K562 (cell line): Measurements from ENCODE around the gene GABBR1. TPM values are rescaled to one million over a fixed set of nuclear protein-coding genes. Genes with fewer than 3 reads are reported as not detected.

Experiments used
- ATAC-seq: fragments of 200-7000 bp; cut with Tn5 transposase; 3 replicates; pipeline ENCODE4 v1.9.1; 2020; ENCODE audit warnings: moderate library complexity
- BruUV-seq: library from RNA; stranded (reverse); fragments of 400-500 nt; replicated peaks from 2 replicates; lab custom pipeline; 2021; lab: Mats Ljungman, UMichigan
- CTCF ChIA-PET: fragments of 300-600 bp; formaldehyde crosslinking; extraction: SDS; loops from one replicate; lab custom pipeline; 2021; ENCODE audit warnings: low intra/inter-chr PET ratio; lab: Yijun Ruan, JAX
- POLR2A ChIA-PET: fragments of 300-600, 350-650 bp; sonication (Branson Sonifier 250); formaldehyde crosslinking; extraction: SDS; loops from one replicate; lab custom pipeline; 2021; ENCODE audit warnings: antibody characterized with exemption, inconsistent platforms; lab: Yijun Ruan, JAX
- DNase-seq, 4 experiments: peaks; one replicate each; pipeline versions ENCODE4 v3.0.0 to v3.0.0-alpha.2; 2011 to 2018; ENCODE audit warnings: low spot score in 3 of 4, mixed read lengths in 3 of 4; ENCODE audit errors: extremely low read depth in 1 of 4
- FAIRE-seq: peaks from 2 replicates; lab custom pipeline; 2011; peaks lifted over from hg19 to GRCh38; lab: Jason Lieb, UNC
- H2AFZ ChIP-seq: 2 replicates; pipeline ENCODE4 v1.6.0; 2011; ENCODE audit warnings: low read depth, low read length, control low read depth, inconsistent platforms
- H3K27ac ChIP-seq: fragments of 200-600 bp; 3 replicates; pipeline ENCODE4 v1.8.0; 2011; ENCODE audit warnings: low read depth, mild to moderate bottlenecking, control low read depth, inconsistent platforms, low read length, moderate library complexity, mixed read lengths; ENCODE audit errors: extremely low read depth
- H3K27me3 ChIP-seq, 2 experiments: fragments of 300-600 bp in 1 of 2; 2 replicates in 1 of 2; 3 replicates in 1 of 2; pipeline versions ENCODE4 v1.6.0 to v1.8.0; 2011; ENCODE audit warnings: inconsistent platforms in 2 of 2, low read length in 2 of 2, mild to moderate bottlenecking in 1 of 2, mixed read lengths in 1 of 2, moderate library complexity in 1 of 2; ENCODE audit not compliant: control insufficient read depth in 2 of 2, insufficient read depth in 2 of 2
- H3K36me3 ChIP-seq: fragments of 300-600 bp; 3 replicates; pipeline ENCODE4 v1.8.0; 2011; ENCODE audit warnings: mild to moderate bottlenecking, low read length, inconsistent platforms; ENCODE audit not compliant: control insufficient read depth, insufficient read depth
- H3K4me1 ChIP-seq, 2 experiments: fragments of 200-600 bp in 1 of 2; replicated peaks in 1 of 2; 2 replicates in 1 of 2; 3 replicates in 1 of 2; pipeline versions ENCODE4 v1.5.1 to v1.8.0; 2011; ENCODE audit warnings: inconsistent platforms in 2 of 2, low read length in 2 of 2, mild to moderate bottlenecking in 1 of 2, mixed read lengths in 1 of 2, moderate library complexity in 1 of 2; ENCODE audit not compliant: control insufficient read depth in 2 of 2, insufficient read depth in 2 of 2
- H3K4me2 ChIP-seq: 2 replicates; pipeline ENCODE4 v1.6.1; 2011; ENCODE audit warnings: low read length, control low read depth, inconsistent platforms, mixed read lengths; ENCODE audit not compliant: insufficient read depth
- H3K4me3 ChIP-seq: fragments of 200-600 bp; sonication (generic), shearing (Covaris generic); 2 replicates; pipeline ENCODE4 v1.5.1; 2016; ENCODE audit warnings: control low read depth, inconsistent platforms
- H3K79me2 ChIP-seq: fragments of 200-600 bp; 3 replicates; pipeline ENCODE4 v1.8.0; 2011; ENCODE audit warnings: low read length, inconsistent platforms; ENCODE audit not compliant: control insufficient read depth, insufficient read depth
- H3K9ac ChIP-seq, 2 experiments: 2 replicates each; pipeline versions ENCODE4 v1.6.0 to v1.6.1; 2011; ENCODE audit warnings: low read depth in 2 of 2, low read length in 2 of 2, control low read depth in 1 of 2, inconsistent platforms in 1 of 2, mild to moderate bottlenecking in 1 of 2, mixed read lengths in 1 of 2; ENCODE audit not compliant: insufficient read depth in 1 of 2
- H3K9me1 ChIP-seq: one replicate; pipeline ENCODE4 v1.6.0; 2011; ENCODE audit warnings: inconsistent platforms, mild to moderate bottlenecking, low read length, moderate library complexity; ENCODE audit not compliant: control insufficient read depth, insufficient read depth
- H3K9me3 ChIP-seq: replicated peaks from 2 replicates; pipeline ENCODE4 v1.5.1; 2011; ENCODE audit warnings: low read depth, low read length, inconsistent platforms; ENCODE audit not compliant: control insufficient read depth, insufficient read depth
- H4K20me1 ChIP-seq: replicated peaks from 2 replicates; pipeline ENCODE4 v1.6.1; 2011; ENCODE audit warnings: low read length, inconsistent platforms, mixed read lengths; ENCODE audit not compliant: control insufficient read depth, insufficient read depth
- CHD7 ChIP-seq: fragments of 200-600 bp; sonication (generic); IDR thresholded peaks from one replicate; pipeline ENCODE4 v1.6.1; 2012; ENCODE audit warnings: mild to moderate bottlenecking, low read depth, low read length, inconsistent platforms
- ETS2 ChIP-seq: IDR thresholded peaks from 2 replicates; pipeline ENCODE4 v1.6.1; 2016; ENCODE audit warnings: borderline replicate concordance, missing genetic modification characterization, mild to moderate bottlenecking, moderate library complexity, missing compliant biosample characterization; ENCODE audit not compliant: poor library complexity, severe bottlenecking
- HINFP ChIP-seq: fragments of 450-650 bp; conservative IDR thresholded peaks from 2 replicates; pipeline ENCODE4 v1.6.1; 2016; ENCODE audit warnings: missing genetic modification characterization, low read depth, mild to moderate bottlenecking, control low read depth, missing compliant biosample characterization
- KAT7 ChIP-seq: sonication (generic); formaldehyde crosslinking; IDR thresholded peaks from 2 replicates; pipeline ENCODE4 v1.8.0; 2022; ENCODE audit warnings: missing genetic modification reagents, mild to moderate bottlenecking, borderline replicate concordance
- PRMT5 ChIP-seq: sonication (generic); formaldehyde crosslinking; IDR thresholded peaks from 2 replicates; pipeline ENCODE4 v1.5.0; 2020; ENCODE audit warnings: missing genetic modification reagents
- SMAD3 ChIP-seq: fragments of 450-650 bp; formaldehyde crosslinking; conservative IDR thresholded peaks from 2 replicates; pipeline ENCODE4 v1.4.0; 2020; ENCODE audit warnings: mild to moderate bottlenecking
- SMARCA5 ChIP-seq: fragments of 450-650 bp; IDR thresholded peaks from 2 replicates; pipeline ENCODE4 v1.6.1; 2016
- ZNF282 ChIP-seq: sonication (generic); formaldehyde crosslinking; IDR thresholded peaks from 2 replicates; pipeline ENCODE4 v1.8.1; 2023; ENCODE audit warnings: missing genetic modification reagents
- WGBS: fragments of 100-300 bp; shearing (Covaris generic); methylation state at CpG from one replicate; pipeline ENCODE4 v1.1.6; 2016; ENCODE audit warnings: low coverage, mixed read lengths; ENCODE audit not compliant: insufficient coverage; ENCODE audit errors: missing lambda C conversion rate; 5-methylcytosine and 5-hydroxymethylcytosine counted together
- in situ Hi-C: fragments of 300-500 bp; cut with MboI; formaldehyde crosslinking; loops from 4 replicates; pipeline ENCODE4 v1.15.0; 2018; ENCODE audit warnings: inconsistent platforms, mixed read lengths
- intact Hi-C: fragments of 100-400 bp; cut with micrococcal nuclease; formaldehyde crosslinking; loops from 2 replicates; pipeline ENCODE4 v1.14.2; 2022
- polyA plus RNA-seq, 8 experiments: library from polyadenylated mRNA; depleted of rRNA in 4 of 8; stranded (reverse) in 5 of 8; unstranded in 3 of 8; fragments of >200 nt; fragmentation: Nextera tagmentation in 2 of 8; fragmentation: Illumina TruSeq in 1 of 8; extraction: Ambion mirVana in 2 of 8; extraction: Trizol in 1 of 8; gene quantifications; 2 replicates each; pipeline versions ENCODE4 v1.2.1 to v1.2.3, GENCODE V29; 2011 to 2014; ENCODE audit warnings: inconsistent platforms in 1 of 8, missing spikeins in 1 of 8
- total RNA-seq, 7 experiments: library from RNA; depleted of rRNA in 6 of 7; stranded (reverse); fragments of >200 nt in 6 of 7; fragmentation: Illumina TruSeq in 2 of 7; extraction: Trizol in 2 of 7; gene quantifications; 2 replicates each; pipeline versions ENCODE4 v1.2.1 to v1.2.3, GENCODE V29; 2011 to 2021; ENCODE audit warnings: low replicate concordance in 1 of 7

GABBR1 gene
- total and polyA plus RNA-seq, 9 of the 15 experiments (the other 6 are each of a cell fraction or from before 2014, with no cell fraction given), result 2.2 to 48.3 (median 20.8) TPM

- ATAC-seq, result no peak
- no peaks in the 10 kb centered on the region for H4K20me1 ChIP-seq
- no peaks in the 10 kb centered on the region; a peak in 1 of 5 replicates for H3K4me1 ChIP-seq
- POLR2A ChIA-PET, result interaction anchor here (0.6 to 1.7 kb wide), 6 partner anchors 9 to 616 kb away, joined by 3 to 4 read pairs (median 4); partner anchors contain the start of gene TRIM26
- H3K36me3 ChIP-seq, result peaks cover 12% of the 10 kb centered on the region; the same call in 2 of the 3 replicates
- intact Hi-C loops (no loop called here), in situ Hi-C loops (loop anchor here (25.0 kb wide), 1 partner anchor 760 kb away; no protein-coding TSS in a partner anchor)
- FAIRE-seq, result no peak
- CTCF ChIA-PET, result no interaction called here
- H3K27ac ChIP-seq, result no peak overlapping the region
- DNase-seq, result no peak
- no peaks in the 10 kb centered on the region for H3K79me2 ChIP-seq
- H3K4me2 ChIP-seq, result no peak overlapping the region
- H3K9ac ChIP-seq, result no peak overlapping the region
- 0 out of 5 replicates have a peak, but pooled peaks cover 3 to 7% of the 10 kb centered on the region in 2 experiments for H3K27me3 ChIP-seq
- TF ChIP-seq KAT7 (CRISPR knock-in tag) (no peak), PRMT5 (CRISPR knock-in tag) (no peak), HINFP (tag) (no peak), ZNF282 (CRISPR knock-in tag) (no peak), SMAD3 (no peak), ETS2 (tag) (no peak), CHD7 (no peak), SMARCA5 (no peak)
- TF ChIP-seq, all 486 proteins: peak for 0
- Histone ChIP-seq H3K4me3 (no peak overlapping the region), H3K9me3 (no peaks in the 10 kb centered on the region), H3K9me1 (no peaks in the 10 kb centered on the region), H2AFZ (no peak overlapping the region)
- WGBS, result 19% methylated on average over 2 of the region's 2 CpGs
- BruUV-seq, result no TSS peak
Measured at GRCh38 chr6:29597184-29597583, 35.8 kb downstream of the GABBR1 start.
